Keratinocyte (primary cell): ENCODE measurements around the gene MYO10. TPM values are rescaled to one million over a fixed set of nuclear protein-coding genes. Genes with fewer than 3 reads are reported as not detected.
A peak's percentile ranks its signal among the peaks of the same experiment; 100 is the strongest.

ENCODE experiments used
- DNase-seq: peaks from one replicate; pipeline ENCODE4 v3.0.0-alpha.2; 2011; ENCODE audit warnings: low read depth, missing footprints, low spot score
- FAIRE-seq: peaks from 2 replicates; lab custom pipeline; 2011; peaks lifted over from hg19 to GRCh38; lab: Jason Lieb, UNC
- H2AFZ ChIP-seq: 2 replicates; pipeline ENCODE4 v1.6.0; 2012; ENCODE audit warnings: low read length, control low read depth, inconsistent platforms; ENCODE audit not compliant: control insufficient read depth
- H3K27ac ChIP-seq: 2 replicates; pipeline ENCODE4 v1.5.1; 2011; ENCODE audit warnings: low read length; ENCODE audit not compliant: control insufficient read depth, insufficient read depth
- H3K27me3 ChIP-seq: 3 replicates; pipeline ENCODE4 v1.6.0; 2011; ENCODE audit warnings: low read length; ENCODE audit not compliant: control insufficient read depth, insufficient read depth; ENCODE audit errors: extremely low read depth
- H3K36me3 ChIP-seq, 2 experiments: 2 replicates in 1 of 2; 3 replicates in 1 of 2; pipeline ENCODE4 v1.5.1; 2011; ENCODE audit warnings: low read length in 2 of 2, mild to moderate bottlenecking in 1 of 2; ENCODE audit not compliant: control insufficient read depth in 2 of 2, insufficient read depth in 2 of 2; ENCODE audit errors: extremely low read depth in 1 of 2
- H3K4me1 ChIP-seq: 3 replicates; pipeline ENCODE4 v1.5.1; 2011; ENCODE audit warnings: low read length; ENCODE audit not compliant: control insufficient read depth, insufficient read depth; ENCODE audit errors: extremely low read depth
- H3K4me2 ChIP-seq: 3 replicates; pipeline ENCODE4 v1.6.0; 2011; ENCODE audit warnings: low read depth, low read length; ENCODE audit not compliant: control insufficient read depth, insufficient read depth; ENCODE audit errors: extremely low read depth
- H3K4me3 ChIP-seq, 3 experiments: fragments of 200-600 bp in 1 of 3; sonication (generic) in 1 of 3; 2 replicates in 2 of 3; 3 replicates in 1 of 3; pipeline ENCODE4 v1.5.1; 2011 to 2016; ENCODE audit warnings: low read length in 3 of 3, mild to moderate bottlenecking in 3 of 3, control low read depth in 2 of 3, inconsistent platforms in 1 of 3, low read depth in 1 of 3, mixed read lengths in 1 of 3, mixed run types in 1 of 3, moderate library complexity in 1 of 3; ENCODE audit not compliant: control insufficient read depth in 2 of 3, insufficient read depth in 2 of 3; ENCODE audit errors: extremely low read depth in 1 of 3
- H3K79me2 ChIP-seq: 2 replicates; pipeline ENCODE4 v1.6.0; 2012; ENCODE audit warnings: low read length; ENCODE audit not compliant: control insufficient read depth, insufficient read depth
- H3K9ac ChIP-seq: 3 replicates; pipeline ENCODE4 v1.6.0; 2011; ENCODE audit warnings: low read length; ENCODE audit not compliant: control insufficient read depth, insufficient read depth; ENCODE audit errors: extremely low read depth
- H3K9me1 ChIP-seq: 3 replicates; pipeline ENCODE4 v1.6.0; 2011; ENCODE audit warnings: low read length; ENCODE audit not compliant: control insufficient read depth, insufficient read depth; ENCODE audit errors: extremely low read depth
- H3K9me3 ChIP-seq: 2 replicates; pipeline ENCODE4 v1.5.1; 2012; ENCODE audit warnings: low read depth, low read length; ENCODE audit not compliant: control insufficient read depth
- H4K20me1 ChIP-seq: 3 replicates; pipeline ENCODE4 v1.6.0; 2011; ENCODE audit warnings: low read length; ENCODE audit not compliant: control insufficient read depth, insufficient read depth; ENCODE audit errors: extremely low read depth
- EZH2 ChIP-seq: IDR thresholded peaks from one replicate; pipeline ENCODE4 v1.6.1; 2012; ENCODE audit warnings: inconsistent platforms, mild to moderate bottlenecking, low read length, moderate library complexity
- dilution Hi-C: fragments of 300-500 bp; cut with MboI; formaldehyde crosslinking; loops from one replicate; pipeline ENCODE4 v1.7.0; 2020; ENCODE audit warnings: low sequenced_read_pairs; ENCODE audit not compliant: extremely low pct_ligation_motif_present
- polyA plus RNA-seq, 5 experiments: library from polyadenylated mRNA; depleted of rRNA in 3 of 5; stranded (reverse) in 3 of 5; stranded (forward) in 1 of 5; unstranded in 1 of 5; fragments of >200 nt; gene quantifications; 1 replicate in 1 of 5; 2 replicates in 3 of 5; 3 replicates in 1 of 5; pipeline versions ENCODE4 v1.2.1 to v1.2.3, GENCODE V29; 2011 to 2012; ENCODE audit warnings: missing spikeins in 2 of 5, low read depth in 1 of 5, low replicate concordance in 1 of 5
- TF ChIP-seq, protein P1 (sequence below), 3 experiments: IDR thresholded peaks in 1 of 3; conservative IDR thresholded peaks in 1 of 3; optimal IDR thresholded peaks in 1 of 3; 2 replicates in 2 of 3; 3 replicates in 1 of 3; pipeline versions ENCODE3 to v1.5.1; 2011; ENCODE audit warnings: low read length in 3 of 3, mild to moderate bottlenecking in 3 of 3, moderate library complexity in 2 of 3, control low read depth in 1 of 3, inconsistent platforms in 1 of 3; ENCODE audit not compliant: insufficient read depth in 2 of 3; ENCODE audit errors: extremely low read depth in 1 of 3

MYO10 gene
- polyA plus RNA-seq, 1 donor (not counting 4 experiments of a cell fraction or from before 2014, with no cell fraction given) = 22.0 TPM

DNA sequence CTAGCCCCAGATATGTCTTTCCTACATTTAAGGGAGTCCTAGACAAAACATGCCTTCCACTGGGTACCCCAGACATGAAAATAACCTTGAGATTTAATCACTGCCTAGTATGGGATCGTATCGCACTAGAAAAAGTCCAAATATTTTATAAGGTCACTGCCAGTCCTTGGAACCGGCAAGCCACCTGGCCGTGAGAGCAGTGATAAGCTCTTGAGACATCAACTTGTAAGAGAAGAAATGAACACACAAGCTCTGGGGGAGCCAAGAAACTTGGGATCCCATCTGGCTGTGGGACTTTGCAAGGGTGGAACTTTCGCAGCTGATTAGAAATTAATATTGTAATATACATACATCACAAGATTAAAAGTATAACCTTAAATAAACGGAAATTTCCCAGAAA lies 21.5 kb downstream of the MYO10 start:
- peak overlapping the region; percentile 97 for H3K27ac ChIP-seq
- H4K20me1 ChIP-seq = peaks cover 32% of the 10 kb centered on the region
- no peak overlapping the region for H3K4me3 ChIP-seq
- H3K79me2 ChIP-seq = peaks cover 89% of the 10 kb centered on the region
- H2AFZ ChIP-seq = no peak overlapping the region
- no peak overlapping the region for H3K9ac ChIP-seq
- H3K4me2 ChIP-seq = peak overlapping the region; percentile 92
- no peaks in the 10 kb centered on the region for H3K27me3 ChIP-seq
- H3K9me1 ChIP-seq = peaks cover 5% of the 10 kb centered on the region
- H3K4me1 ChIP-seq = peaks cover 58% of the 10 kb centered on the region
- peaks cover 3 to 8% of the 10 kb centered on the region in 2 experiments for H3K36me3 ChIP-seq
- no peak for FAIRE-seq
- dilution Hi-C loops = no loop called here
- DNase-seq = no peak
- TF ChIP-seq, protein P1, sequence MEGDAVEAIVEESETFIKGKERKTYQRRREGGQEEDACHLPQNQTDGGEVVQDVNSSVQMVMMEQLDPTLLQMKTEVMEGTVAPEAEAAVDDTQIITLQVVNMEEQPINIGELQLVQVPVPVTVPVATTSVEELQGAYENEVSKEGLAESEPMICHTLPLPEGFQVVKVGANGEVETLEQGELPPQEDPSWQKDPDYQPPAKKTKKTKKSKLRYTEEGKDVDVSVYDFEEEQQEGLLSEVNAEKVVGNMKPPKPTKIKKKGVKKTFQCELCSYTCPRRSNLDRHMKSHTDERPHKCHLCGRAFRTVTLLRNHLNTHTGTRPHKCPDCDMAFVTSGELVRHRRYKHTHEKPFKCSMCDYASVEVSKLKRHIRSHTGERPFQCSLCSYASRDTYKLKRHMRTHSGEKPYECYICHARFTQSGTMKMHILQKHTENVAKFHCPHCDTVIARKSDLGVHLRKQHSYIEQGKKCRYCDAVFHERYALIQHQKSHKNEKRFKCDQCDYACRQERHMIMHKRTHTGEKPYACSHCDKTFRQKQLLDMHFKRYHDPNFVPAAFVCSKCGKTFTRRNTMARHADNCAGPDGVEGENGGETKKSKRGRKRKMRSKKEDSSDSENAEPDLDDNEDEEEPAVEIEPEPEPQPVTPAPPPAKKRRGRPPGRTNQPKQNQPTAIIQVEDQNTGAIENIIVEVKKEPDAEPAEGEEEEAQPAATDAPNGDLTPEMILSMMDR (optimal IDR thresholded peaks at IDR 0.05 in 1 of 3, IDR thresholded peaks at IDR 0.05 in 1 of 3, conservative IDR thresholded peaks at IDR 0.05 in 1 of 3; ENCODE audit: extremely low read depth in 1 of 3, insufficient read depth in 2 of 3, low read length in 3 of 3) = no peak
- no peak for TF ChIP-seq EZH2
- no peaks in the 10 kb centered on the region for H3K9me3 ChIP-seq

DNA sequence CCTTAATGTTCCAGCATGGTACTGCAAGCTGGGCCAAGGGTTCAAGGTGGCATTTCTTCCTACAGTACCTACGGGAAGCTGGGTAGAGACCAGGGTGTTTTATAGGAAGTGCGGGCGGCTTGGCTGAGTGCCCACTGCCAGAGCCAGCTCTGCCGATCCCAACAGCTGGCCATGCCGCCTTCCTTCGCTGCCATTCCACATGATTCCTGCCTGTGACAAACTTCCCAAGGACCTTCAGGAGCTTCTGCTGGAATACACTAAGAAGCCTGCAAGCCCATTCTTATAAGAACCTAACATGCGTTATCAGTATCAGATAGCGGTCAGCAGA lies 22.0 kb downstream of the MYO10 start:
- H3K9me1 ChIP-seq = peaks cover 7% of the 10 kb centered on the region
- H3K4me3 ChIP-seq = peak overlapping the region; percentile 4 to 41 (median 36)
- peak overlapping the region; percentile 68 for H3K9ac ChIP-seq
- peaks cover 3 to 8% of the 10 kb centered on the region in 2 experiments for H3K36me3 ChIP-seq
- H3K9me3 ChIP-seq = no peaks in the 10 kb centered on the region
- H3K27ac ChIP-seq = peak overlapping the region; percentile 97
- no peaks in the 10 kb centered on the region for H3K27me3 ChIP-seq
- DNase-seq = no peak
- no peak for TF ChIP-seq EZH2
- TF ChIP-seq, protein P1 (optimal IDR thresholded peaks at IDR 0.05 in 1 of 3, IDR thresholded peaks at IDR 0.05 in 1 of 3, conservative IDR thresholded peaks at IDR 0.05 in 1 of 3; ENCODE audit: extremely low read depth in 1 of 3, insufficient read depth in 2 of 3, low read length in 3 of 3) = no peak
- dilution Hi-C loops = no loop called here
- peak overlapping the region; percentile 92 for H3K4me2 ChIP-seq
- H3K4me1 ChIP-seq = peaks cover 58% of the 10 kb centered on the region
- H3K79me2 ChIP-seq = peaks cover 89% of the 10 kb centered on the region
- peaks cover 32% of the 10 kb centered on the region for H4K20me1 ChIP-seq
- FAIRE-seq = no peak
- H2AFZ ChIP-seq = no peak overlapping the region
